ENCODE results near the gene PTPN9.
A peak's percentile ranks its signal among the peaks of the same experiment; 100 is the strongest.
"Not testable (repeated sequence)": the region's sequence is repeated elsewhere in the genome, so short reads cannot be mapped to it uniquely, and the experiment has no call there.

PTPN9 gene

GRCh38 chr15:75454471-75455378, 124.4 kb downstream of the PTPN9 start:
- DNase-seq (ENCODE audit: insufficient read length, low spot score) (no peak), FAIRE-seq (peak; percentile 70)

DNA sequence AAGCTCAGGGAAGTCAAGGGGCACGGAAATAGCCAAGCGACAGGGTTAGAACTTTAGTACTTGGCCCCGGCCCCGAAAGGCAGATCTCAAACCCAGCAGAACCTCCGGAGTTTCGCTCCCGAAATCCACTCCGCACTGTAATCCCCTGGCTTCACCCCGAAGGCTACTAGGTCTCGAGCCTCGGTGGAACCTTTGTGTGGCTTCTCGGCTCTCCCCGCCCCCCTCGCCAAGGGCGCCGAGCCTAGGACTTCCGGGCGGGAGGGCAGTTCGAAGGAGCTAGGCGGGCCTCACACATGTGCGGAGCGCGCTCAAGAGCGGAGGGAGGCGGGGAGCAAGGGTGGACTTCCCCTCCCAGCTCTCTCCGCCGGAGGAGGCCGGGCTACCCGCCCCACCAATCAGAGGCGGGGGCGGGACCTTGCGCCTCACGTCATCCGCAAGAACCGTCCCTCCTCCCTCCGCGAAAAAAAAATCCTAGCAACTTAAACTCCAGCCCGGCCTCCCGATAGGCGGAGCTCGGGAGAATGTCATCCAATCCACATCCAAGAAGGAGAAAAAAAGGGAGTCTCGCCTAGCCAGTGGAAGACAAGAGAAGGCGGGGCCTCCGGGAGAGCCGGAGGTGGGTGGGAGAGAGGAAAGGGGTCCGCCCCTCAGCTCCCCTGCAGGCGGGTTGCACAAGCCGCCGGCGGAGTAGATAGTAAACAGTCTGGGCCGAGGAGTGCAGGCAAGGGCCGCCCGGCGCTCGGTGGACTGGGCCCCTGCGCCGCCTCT, 125.2 kb downstream of the PTPN9 start:
- FAIRE-seq (peak; percentile 94), DNase-seq (ENCODE audit: insufficient read length, low spot score) (peak; percentile 92)

DNA sequence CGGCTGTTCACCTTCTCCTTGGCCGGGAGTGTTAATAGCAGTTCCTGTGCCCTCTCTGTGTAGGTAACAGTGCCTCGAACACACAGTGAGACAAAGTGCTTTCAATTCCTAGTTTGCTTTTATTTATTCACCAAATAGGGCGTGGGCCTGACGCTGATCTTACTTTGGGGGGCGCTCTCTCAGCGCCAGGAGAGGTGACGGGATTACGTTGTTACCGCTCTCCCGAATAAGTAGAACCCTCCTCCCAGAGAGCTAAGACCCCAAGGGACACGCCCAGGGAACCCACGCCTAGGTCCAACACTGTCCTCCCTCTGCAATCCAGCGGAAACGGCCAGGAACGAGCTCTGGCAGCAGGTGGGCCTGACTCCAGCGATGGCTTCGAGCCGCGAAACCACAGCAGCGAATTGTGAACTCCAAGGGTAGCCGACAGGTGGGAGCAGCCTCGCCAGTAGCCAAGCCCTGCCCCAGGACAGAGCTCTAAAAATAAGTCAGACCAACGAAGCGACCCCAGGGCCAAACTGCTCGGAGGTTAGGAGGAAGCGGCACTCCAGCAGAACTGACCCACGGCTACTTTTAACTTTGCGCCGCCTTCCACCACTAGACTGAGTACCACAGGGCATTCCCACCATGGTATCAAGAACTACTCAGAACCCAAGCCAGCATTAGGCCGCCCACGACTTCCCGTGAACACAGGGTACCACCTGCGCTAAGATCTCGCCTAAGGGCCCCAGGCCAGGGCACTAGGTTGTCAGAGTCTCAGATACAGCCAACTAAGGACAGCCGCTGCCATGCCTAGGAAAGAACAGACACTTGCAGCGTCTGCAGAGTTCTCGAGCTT, 126.0 kb downstream of the PTPN9 start:
- no peak for FAIRE-seq
- no peak for DNase-seq (ENCODE audit: insufficient read length, low spot score)

DNA sequence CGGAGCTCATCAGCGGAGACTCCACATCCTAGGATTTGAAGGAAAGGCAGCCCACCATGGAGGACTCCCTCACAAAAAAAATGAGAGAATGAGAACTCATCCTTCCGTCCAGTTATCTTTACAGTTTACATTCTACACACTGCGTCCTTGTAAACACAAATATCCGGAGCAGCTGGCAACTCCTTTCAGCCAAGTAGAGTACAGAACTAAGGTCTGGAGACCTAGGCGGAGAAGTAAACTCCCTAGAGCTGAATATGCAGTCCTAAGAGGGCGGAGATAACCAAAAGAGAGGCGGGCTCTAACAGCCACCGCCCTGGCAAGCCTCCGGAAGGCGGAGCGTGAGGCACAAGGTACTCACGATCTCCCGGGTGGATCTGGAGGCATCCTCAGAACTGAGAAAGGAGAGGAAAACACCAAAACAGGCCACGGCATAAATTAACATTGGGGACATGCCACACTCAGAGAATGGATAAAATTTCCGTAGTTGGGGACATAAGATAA, 126.7 kb downstream of the PTPN9 start:
- FAIRE-seq (no peak), DNase-seq (ENCODE audit: insufficient read length, low spot score) (no peak)

- FAIRE-seq: peak; percentile 98
Measured at GRCh38 chr15:75451674-75452363, 127.3 kb downstream of the PTPN9 start, which contains the start of gene SIN3A. SIN3A (minus strand) TSS chr15:75451690; CDS start chr15:75430375, 21,315 bp downstream.

GRCh38 chr15:75451202-75451673, 127.9 kb downstream of the PTPN9 start:
- no peak for FAIRE-seq
- DNase-seq (ENCODE audit: insufficient read length, low spot score): no peak

More at GRCh38 chr15:75451674-75452363, 127.3 kb downstream of the PTPN9 start, which contains the start of gene SIN3A:
- peak; percentile 52 for DNase-seq (ENCODE audit: insufficient read length, low spot score)

DNA sequence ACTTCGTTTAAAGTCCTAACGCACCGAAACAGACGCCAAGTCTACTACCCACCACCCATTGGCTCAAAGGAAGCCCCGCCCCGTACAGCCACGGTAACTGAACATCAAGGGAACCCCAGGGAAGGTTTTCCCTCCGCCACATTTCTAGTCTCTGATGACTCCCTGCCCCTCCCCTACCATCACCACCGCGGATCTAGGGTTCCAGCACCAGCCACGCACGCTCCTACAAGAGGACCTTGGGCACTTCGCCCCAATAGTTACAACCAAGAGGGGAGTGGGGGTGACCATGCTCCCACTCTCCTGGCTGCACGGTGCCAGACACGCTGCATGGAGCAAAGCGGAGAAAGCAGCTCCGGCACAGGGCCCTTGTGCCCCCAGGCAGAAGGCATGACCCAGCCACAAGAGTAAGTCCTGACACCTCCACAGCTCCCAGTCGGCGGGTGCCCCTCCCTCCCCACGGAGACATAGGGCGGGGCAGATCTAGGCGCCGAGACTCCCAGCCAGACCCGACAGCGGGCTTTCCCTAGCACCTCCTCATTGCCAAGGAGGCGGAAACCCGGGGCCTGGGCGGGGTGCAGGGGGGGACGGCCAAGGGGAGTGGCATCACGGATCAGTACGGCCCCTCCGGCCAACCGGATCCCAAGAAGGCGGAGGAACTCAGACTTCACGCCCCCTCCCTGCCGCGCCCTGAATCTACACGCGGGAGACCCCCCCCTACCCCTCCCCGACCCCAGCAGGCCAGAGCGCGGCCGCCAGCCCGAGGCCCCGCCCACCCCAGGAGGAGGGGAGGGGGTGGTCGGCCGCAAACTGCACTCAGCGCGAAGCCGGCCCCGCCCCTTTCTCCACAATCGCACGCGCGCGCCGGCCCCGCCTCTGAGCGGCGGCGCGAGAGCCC, 128.6 kb downstream of the PTPN9 start:
- no peak for DNase-seq (ENCODE audit: insufficient read length, low spot score)
- peak; percentile 96 for FAIRE-seq

GRCh38 chr15:75449585-75450306, 129.4 kb downstream of the PTPN9 start:
- FAIRE-seq (no peak), DNase-seq (ENCODE audit: insufficient read length, low spot score) (no peak)

- FAIRE-seq; DNase-seq (ENCODE audit: insufficient read length, low spot score): not testable (repeated sequence)
Measured at GRCh38 chr15:75448171-75448570, 130.9 kb downstream of the PTPN9 start.

GRCh38 chr15:75446151-75446550, 133.0 kb downstream of the PTPN9 start:
- FAIRE-seq (peak; percentile 70), DNase-seq (ENCODE audit: insufficient read length, low spot score) (no peak)

DNA sequence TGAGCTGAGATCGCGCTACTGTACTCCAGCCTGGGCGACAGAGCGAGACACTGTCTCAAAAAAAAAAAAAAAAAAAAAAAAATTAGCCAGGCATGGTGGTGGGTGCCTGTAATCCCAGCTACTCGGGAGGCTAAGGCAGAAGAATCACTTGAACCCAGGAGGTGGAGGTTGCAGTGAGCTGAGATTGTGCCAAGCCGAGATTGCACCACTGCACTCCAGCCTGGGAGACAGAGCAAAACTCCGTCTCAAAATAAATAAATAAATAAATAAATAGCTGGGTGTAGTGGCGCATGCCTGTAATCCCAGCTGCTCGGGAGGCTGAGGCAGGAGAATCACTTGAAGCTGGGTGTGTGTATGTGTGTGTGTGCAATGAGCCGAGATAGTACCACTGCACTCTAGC, 133.8 kb downstream of the PTPN9 start:
- FAIRE-seq: not testable (repeated sequence)

GRCh38 chr15:75443972-75444453, 135.1 kb downstream of the PTPN9 start:
- not testable (repeated sequence) for DNase-seq (ENCODE audit: insufficient read length, low spot score); FAIRE-seq

More for the DNA sequence above, 133.8 kb downstream of the PTPN9 start:
- not testable (repeated sequence) for DNase-seq (ENCODE audit: insufficient read length, low spot score)

GRCh38 chr15:75437721-75438120, 141.4 kb downstream of the PTPN9 start:
- FAIRE-seq (no peak), DNase-seq (ENCODE audit: insufficient read length, low spot score) (no peak)

DNA sequence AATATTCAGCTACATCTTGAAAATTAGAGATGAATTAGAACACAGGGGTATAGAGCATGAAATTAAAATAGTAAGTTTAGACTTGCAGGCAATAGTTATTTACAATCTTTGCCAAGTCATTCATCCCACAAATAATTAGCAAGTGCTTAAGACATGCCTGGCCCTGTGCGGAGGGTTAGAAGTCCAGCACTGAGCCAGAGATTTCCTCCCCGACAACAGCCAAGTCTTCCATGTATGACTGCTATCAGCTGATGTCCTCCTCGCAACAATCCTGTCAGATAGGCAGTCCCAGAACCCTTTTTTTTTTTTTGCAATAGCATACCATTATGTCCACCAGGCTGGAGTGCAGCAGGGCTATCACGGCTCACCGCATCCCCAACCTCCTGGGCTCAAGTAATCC, 142.2 kb downstream of the PTPN9 start:
- DNase-seq (ENCODE audit: insufficient read length, low spot score): no peak
- FAIRE-seq: no peak

- FAIRE-seq (no peak), DNase-seq (ENCODE audit: insufficient read length, low spot score) (no peak)
Measured at GRCh38 chr15:75431682-75432081, 147.4 kb downstream of the PTPN9 start.

- DNase-seq (ENCODE audit: insufficient read length, low spot score) (no peak), FAIRE-seq (no peak)
Measured at GRCh38 chr15:75431270-75431669, 147.8 kb downstream of the PTPN9 start.

DNA sequence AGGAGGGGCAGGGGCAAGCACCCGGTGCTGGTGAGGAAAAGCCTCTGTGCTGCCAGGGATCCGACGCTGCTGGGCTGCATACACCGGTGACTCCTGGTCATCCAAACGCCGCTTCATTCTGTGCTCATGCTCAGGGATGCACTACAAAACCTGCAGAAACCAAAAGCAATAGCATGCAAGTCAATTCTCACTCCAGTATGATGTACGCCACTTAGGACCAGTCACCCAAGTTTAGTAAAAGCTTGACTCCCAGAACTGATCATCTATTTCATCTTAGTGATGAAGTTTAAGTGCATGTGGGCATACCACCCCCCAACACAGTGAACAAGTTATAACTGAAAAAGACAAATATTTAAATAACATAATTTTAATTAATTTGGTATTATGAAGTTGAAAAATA, 148.9 kb downstream of the PTPN9 start:
- FAIRE-seq (no peak), DNase-seq (ENCODE audit: insufficient read length, low spot score) (no peak)

DNA sequence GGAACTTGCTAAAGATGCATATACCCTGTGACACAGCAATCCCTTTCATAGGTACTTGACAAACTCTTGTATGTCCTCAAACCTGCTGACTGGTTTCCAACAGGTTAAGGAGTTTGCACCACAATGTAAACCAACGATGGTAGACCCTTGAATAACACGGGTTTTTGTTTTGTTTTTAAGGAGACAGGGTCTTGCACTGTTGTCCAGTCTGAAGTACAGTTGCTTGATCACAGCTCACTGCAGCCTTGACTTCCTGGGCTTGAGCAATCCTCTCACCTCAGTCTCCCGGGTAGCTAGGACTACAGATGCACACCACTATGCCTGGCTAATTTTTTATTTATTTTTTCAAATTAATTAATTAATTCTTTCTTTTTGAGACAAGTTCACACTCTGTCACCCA, 151.0 kb downstream of the PTPN9 start:
- FAIRE-seq (no peak), DNase-seq (ENCODE audit: insufficient read length, low spot score) (no peak)
